Central memory CD4-positive, alpha-beta T cell (primary cell): ENCODE results near the gene PPP2R5B.

ENCODE experiments used
- DNase-seq: peaks from one replicate; pipeline ENCODE4 v3.0.0; 2022

PPP2R5B gene

GRCh38 chr11:64909653-64910343, 14.7 kb upstream of the PPP2R5B start:
- DNase-seq, result no peak

DNA sequence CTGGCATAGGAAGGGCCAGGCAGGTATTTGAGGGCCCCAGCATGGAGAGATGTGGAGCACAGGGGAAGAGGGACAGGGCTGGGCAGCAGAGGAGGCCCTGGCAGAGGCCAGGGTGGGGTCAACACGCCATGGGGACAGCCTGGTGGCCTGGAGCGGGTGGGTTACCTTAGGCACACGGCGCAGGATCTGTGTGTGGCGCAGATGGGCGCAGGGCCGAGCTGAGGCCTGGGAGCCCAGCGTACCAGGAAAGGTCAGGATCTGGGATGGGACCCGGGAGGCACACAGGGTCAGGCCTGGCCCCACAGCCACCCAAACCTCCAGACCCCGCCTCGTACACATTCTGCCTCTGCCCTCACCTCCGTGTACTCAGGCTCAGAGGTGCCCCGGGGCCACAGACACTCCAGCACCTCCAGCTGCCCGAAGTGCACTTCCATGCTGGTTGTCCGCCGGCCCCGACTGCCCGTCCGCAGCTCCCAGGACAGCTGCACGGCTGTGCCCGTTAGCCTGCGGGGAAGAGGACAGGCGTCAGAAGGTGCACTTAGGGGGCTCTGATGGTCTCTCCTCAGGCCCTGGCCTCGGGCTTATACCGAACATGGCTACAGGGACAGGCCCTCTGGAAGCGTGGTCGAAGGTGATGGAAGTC, 13.9 kb upstream of the PPP2R5B start:
- DNase-seq, result no peak

DNA sequence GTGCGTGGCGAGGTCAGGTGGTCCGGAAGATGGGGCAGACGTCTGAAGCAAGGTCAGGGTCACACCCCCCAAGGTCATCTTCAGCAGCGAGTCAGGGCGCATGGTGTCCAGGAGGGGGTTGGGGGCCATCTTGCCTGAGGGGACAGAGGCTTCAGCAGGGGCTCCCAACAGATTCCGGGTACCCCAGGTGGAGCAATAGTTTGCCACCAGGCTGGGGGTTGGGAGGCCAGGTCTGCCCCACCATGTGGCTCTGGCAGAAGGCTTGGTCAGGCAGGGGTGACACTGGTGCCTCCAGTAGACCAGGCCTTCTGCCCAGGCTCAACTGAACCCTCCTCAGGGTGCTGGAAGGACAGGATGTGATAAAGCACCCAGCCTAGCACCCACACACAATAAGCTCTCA, 13.3 kb upstream of the PPP2R5B start:
- no peak for DNase-seq

DNA sequence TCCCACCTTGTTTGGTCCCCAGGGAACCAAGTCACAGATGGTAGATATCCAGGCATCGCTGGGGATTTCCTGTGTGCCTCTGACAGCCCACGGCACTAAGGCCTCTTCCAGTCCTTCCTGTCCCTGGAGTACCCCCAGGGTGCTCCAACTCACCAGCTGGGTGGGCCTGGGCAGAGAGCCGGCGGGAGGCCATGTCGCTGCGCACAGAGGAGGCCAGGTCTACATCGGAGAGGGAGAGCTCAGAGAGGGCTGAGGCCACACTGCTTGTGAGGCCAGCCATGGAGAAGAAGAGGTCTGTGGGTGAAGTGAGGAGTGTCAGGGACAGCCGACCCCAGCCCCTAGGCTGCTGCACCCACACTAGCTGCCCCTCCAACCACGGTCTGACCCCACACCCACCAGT, 12.8 kb upstream of the PPP2R5B start:
- DNase-seq, result no peak

- no peak for DNase-seq
Measured at GRCh38 chr11:64913171-64913727, 11.2 kb upstream of the PPP2R5B start.

- DNase-seq, result no peak
Measured at GRCh38 chr11:64914123-64914522, 10.4 kb upstream of the PPP2R5B start.

DNA sequence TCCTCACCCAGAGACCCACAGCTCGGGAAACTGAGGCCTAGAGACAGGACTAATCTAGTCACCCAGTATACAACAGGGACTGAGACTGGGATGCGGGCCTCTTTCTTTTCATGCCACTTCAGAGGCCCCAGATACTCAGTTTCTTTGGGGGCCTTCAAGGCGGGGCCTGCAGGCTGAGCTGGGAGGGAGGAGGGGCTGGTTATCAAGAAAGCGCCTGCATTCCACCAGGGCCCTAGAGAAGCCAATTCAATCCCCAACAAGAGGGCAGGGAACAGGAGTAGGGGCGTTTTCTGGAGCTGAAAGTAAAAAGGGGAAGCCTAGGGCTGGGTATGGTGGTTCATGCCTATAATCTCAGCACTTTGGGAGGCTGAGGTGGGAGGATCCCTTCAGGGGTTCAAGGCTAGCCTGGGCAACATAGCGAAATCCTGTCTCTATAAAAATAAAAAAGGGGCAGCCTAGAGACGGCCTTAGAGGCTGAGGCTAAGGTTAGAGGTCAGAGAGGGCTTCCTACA, 9.1 kb upstream of the PPP2R5B start:
- DNase-seq, result no peak

DNA sequence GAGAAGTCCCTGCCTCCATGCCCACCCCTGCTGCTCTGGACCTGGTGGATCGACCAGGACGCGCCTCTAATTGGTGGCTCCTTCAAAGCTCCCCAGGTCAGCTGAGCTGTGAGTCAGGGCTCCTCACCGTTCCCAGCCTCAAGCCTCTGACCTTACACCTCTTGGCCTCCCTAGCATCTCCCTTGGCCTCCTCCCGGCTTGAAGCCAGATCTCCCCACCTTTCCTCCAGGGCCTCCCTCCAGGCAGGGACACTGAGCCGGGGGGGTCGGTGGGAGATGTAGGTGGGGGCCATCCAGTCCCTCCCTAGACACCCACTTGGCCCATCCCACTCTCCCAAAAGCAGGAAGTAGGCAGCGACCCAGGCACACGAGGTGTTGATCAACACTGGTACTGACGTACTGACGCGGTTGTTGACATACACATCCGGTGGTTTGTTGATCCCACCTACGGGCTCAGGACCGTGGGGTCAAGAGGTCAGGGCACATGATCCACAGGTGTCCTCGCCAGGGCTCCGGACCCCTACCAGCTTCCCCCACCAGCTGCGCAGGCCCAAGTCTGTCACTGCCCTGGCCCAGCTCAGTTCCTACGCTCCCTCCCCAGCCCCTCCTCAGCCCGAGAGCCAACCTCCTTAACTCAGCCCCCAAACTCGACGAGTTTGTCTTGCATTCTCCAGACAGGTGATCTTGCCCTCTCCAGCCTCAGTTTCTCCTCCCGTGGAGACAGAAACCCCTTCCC, 8.3 kb upstream of the PPP2R5B start:
- peak; percentile 40 for DNase-seq

GRCh38 chr11:64916775-64917662, 7.5 kb upstream of the PPP2R5B start, which contains the start of gene ATG2A:
Gene ATG2A (minus strand): TSS chr11:64917209. CDS start chr11:64917135, 74 bp downstream.
- peak; percentile 99 for DNase-seq

GRCh38 chr11:64917663-64917995, 6.9 kb upstream of the PPP2R5B start:
- no peak for DNase-seq

DNA sequence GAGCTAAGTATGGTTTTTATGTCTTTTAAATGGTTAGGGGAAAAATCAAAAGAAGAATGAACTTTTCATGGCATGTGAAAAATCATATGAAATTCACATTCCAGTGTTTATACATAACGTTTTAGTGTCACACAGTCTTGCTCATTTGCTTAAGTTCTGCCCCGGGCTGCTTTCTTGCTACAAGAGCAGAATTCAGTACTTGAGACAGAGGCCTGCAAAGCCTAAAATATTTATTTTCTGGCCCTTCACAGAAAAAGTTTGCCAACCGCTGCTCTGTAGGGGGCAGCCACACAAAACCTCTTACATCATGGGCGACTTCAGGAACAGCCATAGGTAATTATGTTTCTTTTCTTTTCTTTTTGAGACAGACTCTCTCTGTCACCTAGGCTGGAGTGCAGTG, 6.5 kb upstream of the PPP2R5B start:
- DNase-seq, result no peak

GRCh38 chr11:64919627-64920026, 4.9 kb upstream of the PPP2R5B start:
- no peak for DNase-seq

- no peak for DNase-seq
Measured at GRCh38 chr11:64920124-64920523, 4.4 kb upstream of the PPP2R5B start.

GRCh38 chr11:64921384-64921783, 3.1 kb upstream of the PPP2R5B start:
- DNase-seq, result no peak

DNA sequence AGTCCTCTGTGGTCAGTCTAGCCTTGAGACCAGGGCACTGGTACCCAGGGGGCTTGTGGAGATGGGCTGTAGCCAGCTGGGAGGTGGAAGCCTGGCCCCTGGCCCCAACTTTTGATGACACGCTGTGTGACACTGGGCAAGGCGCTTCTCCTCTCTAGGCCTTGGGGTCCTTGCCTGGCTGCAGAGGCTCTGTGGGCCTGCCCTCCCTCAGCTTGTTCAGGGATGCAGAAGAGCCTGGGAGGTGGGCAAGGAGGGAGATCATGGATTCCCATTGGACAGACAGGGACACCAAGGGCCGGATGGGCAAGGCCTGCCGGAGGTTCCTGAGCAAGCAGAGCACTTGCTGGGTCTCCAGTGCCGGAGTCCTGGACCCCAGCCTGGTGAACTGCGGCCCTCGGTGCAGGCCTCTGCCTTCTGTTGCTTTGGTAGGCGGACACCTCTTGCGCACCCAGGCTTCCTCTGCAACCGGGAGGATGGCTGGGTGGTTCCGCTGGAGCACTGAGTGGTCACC, 1.3 kb upstream of the PPP2R5B start:
- no peak for DNase-seq

GRCh38 chr11:64924910-64925284, 408 bp downstream of the PPP2R5B start:
- DNase-seq, result no peak

- no peak for DNase-seq
Measured at GRCh38 chr11:64925536-64926436, 1.3 kb downstream of the PPP2R5B start.

- DNase-seq, result no peak
Measured at GRCh38 chr11:64926689-64927088, 2.2 kb downstream of the PPP2R5B start.

DNA sequence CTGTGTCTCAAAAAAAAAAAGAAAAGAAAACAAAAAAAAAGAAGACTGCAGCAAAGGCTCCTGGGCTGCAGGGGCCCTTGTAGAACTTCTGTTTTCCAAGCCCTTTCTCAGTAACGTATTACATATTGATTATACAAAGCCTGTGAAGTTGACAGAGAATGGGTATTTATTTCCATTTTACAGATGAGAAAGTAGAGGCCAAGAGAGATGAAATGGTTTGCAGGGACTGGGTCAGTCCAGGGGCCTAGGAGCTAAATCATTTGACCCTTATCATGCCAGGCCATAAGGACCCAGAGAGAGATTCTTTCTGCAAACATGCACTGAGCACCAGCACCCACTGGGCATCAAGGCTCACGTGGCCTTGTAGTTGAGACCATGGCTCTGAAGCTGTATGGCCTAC, 4.5 kb downstream of the PPP2R5B start:
- DNase-seq, result no peak

GRCh38 chr11:64929625-64930024, 5.1 kb downstream of the PPP2R5B start:
- no peak for DNase-seq

- no peak for DNase-seq
Measured at GRCh38 chr11:64930340-64930739, 5.9 kb downstream of the PPP2R5B start.
